Measurements from ENCODE around the gene GLI3. TPM values are rescaled to one million over a fixed set of nuclear protein-coding genes. Genes with fewer than 3 reads are reported as not detected.
A peak's percentile ranks its signal among the peaks of the same experiment; 100 is the strongest.

The GLI3 gene
- total and polyA plus RNA-seq, 2 donors (not counting 1 experiment from before 2014, with no cell fraction given): 6.4 to 6.5 TPM

- DNase-seq (ENCODE audit: low read depth in 2 of 2): peak; percentile 15 to 76
- TF ChIP-seq EZH2 (IDR thresholded peaks at IDR 0.05; ENCODE audit: low read length, missing control alignments) (no peak), CTCF (conservative IDR thresholded peaks at IDR 0.05 in 1 of 2, IDR thresholded peaks at IDR 0.05 in 1 of 2; ENCODE audit: low read depth in 1 of 2, low read length in 2 of 2) (no peak)
- Histone ChIP-seq H3K4me3 (replicated peaks in 1 of 4; ENCODE audit: control extremely low read depth in 1 of 4, insufficient read depth in 1 of 4, low read depth in 3 of 4, low read length in 4 of 4) (no peak overlapping the region), H3K9me3 (ENCODE audit: control insufficient read depth, insufficient read depth, low read depth, low read length) (no peaks in the 10 kb centered on the region), H3K79me2 (ENCODE audit: control insufficient read depth, insufficient read depth, low read length) (no peaks in the 10 kb centered on the region), H3K27me3 (ENCODE audit: control insufficient read depth, insufficient read depth, low read length) (no peaks in the 10 kb centered on the region), H3K27ac (ENCODE audit: insufficient read depth, low read length) (no peak overlapping the region), H4K20me1 (ENCODE audit: control insufficient read depth, extremely low read depth, insufficient read depth, low read length) (no peaks in the 10 kb centered on the region), H2AFZ (ENCODE audit: low read length) (no peak overlapping the region), H3K9ac (ENCODE audit: insufficient read depth, low read length) (no peak overlapping the region), H3K4me2 (ENCODE audit: extremely low read depth, insufficient read depth, low read length) (no peak overlapping the region), H3K36me3 (ENCODE audit: control insufficient read depth, insufficient read depth, low read length) (no peaks in the 10 kb centered on the region), H3K4me1 (ENCODE audit: control insufficient read depth, extremely low read depth, insufficient read depth, low read length) (peaks cover 4% of the 10 kb centered on the region)
Observed at GRCh38 chr7:42198974-42199668, 37.9 kb downstream of the GLI3 start.

- no peak overlapping the region for H3K4me2 ChIP-seq (ENCODE audit: extremely low read depth, insufficient read depth, low read length)
- no peaks in the 10 kb centered on the region for H3K9me3 ChIP-seq (ENCODE audit: control insufficient read depth, insufficient read depth, low read depth, low read length)
- H3K4me1 ChIP-seq (ENCODE audit: control insufficient read depth, extremely low read depth, insufficient read depth, low read length): peaks cover 4% of the 10 kb centered on the region
- no peaks in the 10 kb centered on the region for H3K79me2 ChIP-seq (ENCODE audit: control insufficient read depth, insufficient read depth, low read length)
- no peak overlapping the region for H2AFZ ChIP-seq (ENCODE audit: low read length)
- no peaks in the 10 kb centered on the region for H3K27me3 ChIP-seq (ENCODE audit: control insufficient read depth, insufficient read depth, low read length)
- H3K27ac ChIP-seq (ENCODE audit: insufficient read depth, low read length): no peak overlapping the region
- H3K36me3 ChIP-seq (ENCODE audit: control insufficient read depth, insufficient read depth, low read length): no peaks in the 10 kb centered on the region
- TF ChIP-seq CTCF (conservative IDR thresholded peaks at IDR 0.05 in 1 of 2, IDR thresholded peaks at IDR 0.05 in 1 of 2; ENCODE audit: low read depth in 1 of 2, low read length in 2 of 2): no peak
- TF ChIP-seq EZH2 (IDR thresholded peaks at IDR 0.05; ENCODE audit: low read length, missing control alignments): no peak
- DNase-seq (ENCODE audit: low read depth in 2 of 2): peak in 1 of 2 donors; percentile 58
- no peak overlapping the region for H3K9ac ChIP-seq (ENCODE audit: insufficient read depth, low read length)
- no peak overlapping the region for H3K4me3 ChIP-seq (replicated peaks in 1 of 4; ENCODE audit: control extremely low read depth in 1 of 4, insufficient read depth in 1 of 4, low read depth in 3 of 4, low read length in 4 of 4)
- no peaks in the 10 kb centered on the region for H4K20me1 ChIP-seq (ENCODE audit: control insufficient read depth, extremely low read depth, insufficient read depth, low read length)
Observed at GRCh38 chr7:42198296-42198695, 38.7 kb downstream of the GLI3 start.

GRCh38 chr7:42197451-42197850 is 39.6 kb downstream of the GLI3 start:
- H3K4me1 ChIP-seq (ENCODE audit: control insufficient read depth, extremely low read depth, insufficient read depth, low read length): peaks cover 8% of the 10 kb centered on the region
- H3K9me3 ChIP-seq (ENCODE audit: control insufficient read depth, insufficient read depth, low read depth, low read length): no peaks in the 10 kb centered on the region
- no peak overlapping the region for H2AFZ ChIP-seq (ENCODE audit: low read length)
- TF ChIP-seq CTCF (conservative IDR thresholded peaks at IDR 0.05 in 1 of 2, IDR thresholded peaks at IDR 0.05 in 1 of 2; ENCODE audit: low read depth in 1 of 2, low read length in 2 of 2): no peak
- TF ChIP-seq EZH2 (IDR thresholded peaks at IDR 0.05; ENCODE audit: low read length, missing control alignments): no peak
- H3K79me2 ChIP-seq (ENCODE audit: control insufficient read depth, insufficient read depth, low read length): peaks cover 1% of the 10 kb centered on the region
- peak; percentile 46 to 82 for DNase-seq (ENCODE audit: low read depth in 2 of 2)
- H3K9ac ChIP-seq (ENCODE audit: insufficient read depth, low read length): no peak overlapping the region
- no peak overlapping the region for H3K4me2 ChIP-seq (ENCODE audit: extremely low read depth, insufficient read depth, low read length)
- H3K4me3 ChIP-seq (replicated peaks in 1 of 4; ENCODE audit: control extremely low read depth in 1 of 4, insufficient read depth in 1 of 4, low read depth in 3 of 4, low read length in 4 of 4): no peak overlapping the region
- H3K36me3 ChIP-seq (ENCODE audit: control insufficient read depth, insufficient read depth, low read length): no peaks in the 10 kb centered on the region
- no peaks in the 10 kb centered on the region for H3K27me3 ChIP-seq (ENCODE audit: control insufficient read depth, insufficient read depth, low read length)
- H4K20me1 ChIP-seq (ENCODE audit: control insufficient read depth, extremely low read depth, insufficient read depth, low read length): no peaks in the 10 kb centered on the region
- H3K27ac ChIP-seq (ENCODE audit: insufficient read depth, low read length): no peak overlapping the region

All from fibroblast of lung (primary cell).